Right hindlimb (tissue), 1 donor: ENCODE measurements around the gene EIF4G1.

Experiments used
- DNase-seq: peaks from one replicate; pipeline ENCODE4 v3.0.0-alpha.2; 2018

EIF4G1 gene

DNA sequence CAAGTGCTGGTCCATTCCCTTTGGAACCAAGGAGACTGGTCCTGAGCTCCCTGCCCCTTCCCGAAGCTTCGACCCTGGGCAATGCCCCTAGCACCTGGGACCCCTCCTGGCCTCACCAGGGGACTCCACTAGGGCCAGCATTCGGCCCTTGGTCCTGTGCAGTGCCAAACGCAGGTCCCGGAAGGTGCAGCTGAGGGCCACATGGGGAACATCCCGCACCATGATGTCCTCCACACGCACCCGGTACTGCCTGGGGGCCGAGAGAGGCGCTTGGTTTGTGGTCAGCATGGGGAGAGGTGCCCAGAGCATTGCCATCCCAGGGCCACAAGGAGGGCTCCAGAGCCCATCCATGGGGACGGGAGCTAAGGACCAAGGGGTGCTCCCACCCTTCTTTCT is 39.1 kb downstream of the EIF4G1 start:
- no peak for DNase-seq

DNA sequence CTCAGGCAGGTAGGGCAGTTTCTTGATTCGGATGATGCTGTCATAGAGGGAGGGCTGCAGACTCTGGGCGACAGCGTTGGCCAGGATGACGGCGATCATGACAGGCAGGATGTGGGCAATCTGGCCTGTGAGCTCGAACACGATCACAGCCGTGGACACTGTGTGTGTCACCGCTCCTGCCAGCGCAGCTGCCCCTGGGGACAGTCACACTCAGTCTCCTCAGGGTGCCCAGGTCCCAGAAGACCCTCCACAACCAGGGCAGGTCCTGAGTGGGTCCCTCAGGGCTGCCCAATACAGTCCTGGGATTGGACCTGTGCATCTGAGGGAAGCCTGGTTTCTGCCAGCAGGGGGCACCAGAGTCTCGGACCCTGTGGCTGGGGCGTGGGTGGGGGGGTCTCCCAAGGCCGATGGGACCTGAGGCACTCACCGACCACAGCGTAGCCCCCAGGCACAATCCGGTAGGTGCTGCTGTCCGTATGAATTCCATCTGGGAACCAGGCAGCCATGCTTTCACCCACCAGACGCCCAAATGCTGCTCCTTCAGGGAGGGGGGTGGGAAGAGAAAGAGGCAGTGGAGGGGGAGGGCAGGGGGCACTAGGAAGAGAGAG is 39.8 kb downstream of the EIF4G1 start:
- DNase-seq = no peak

DNA sequence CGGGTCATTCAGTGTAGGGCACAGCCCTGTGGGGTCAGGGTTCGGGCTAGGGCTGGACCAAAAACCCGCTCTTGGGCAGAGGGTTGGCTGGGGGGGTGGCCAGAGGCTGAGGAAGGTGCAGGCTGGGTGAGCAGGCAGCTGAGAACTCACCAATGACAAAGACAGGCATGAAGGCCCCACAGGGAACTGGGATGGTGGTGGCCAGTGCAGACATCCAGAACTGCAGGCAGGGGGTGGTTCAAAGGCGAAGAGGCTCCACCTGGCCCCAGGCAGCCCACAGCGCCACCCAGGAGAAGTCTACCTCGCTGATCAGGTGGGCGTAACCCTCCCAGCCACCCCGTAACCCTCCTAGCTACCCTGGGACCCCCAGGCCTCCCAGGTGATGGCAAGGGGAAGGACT is 40.3 kb downstream of the EIF4G1 start:
- DNase-seq = no peak

DNA sequence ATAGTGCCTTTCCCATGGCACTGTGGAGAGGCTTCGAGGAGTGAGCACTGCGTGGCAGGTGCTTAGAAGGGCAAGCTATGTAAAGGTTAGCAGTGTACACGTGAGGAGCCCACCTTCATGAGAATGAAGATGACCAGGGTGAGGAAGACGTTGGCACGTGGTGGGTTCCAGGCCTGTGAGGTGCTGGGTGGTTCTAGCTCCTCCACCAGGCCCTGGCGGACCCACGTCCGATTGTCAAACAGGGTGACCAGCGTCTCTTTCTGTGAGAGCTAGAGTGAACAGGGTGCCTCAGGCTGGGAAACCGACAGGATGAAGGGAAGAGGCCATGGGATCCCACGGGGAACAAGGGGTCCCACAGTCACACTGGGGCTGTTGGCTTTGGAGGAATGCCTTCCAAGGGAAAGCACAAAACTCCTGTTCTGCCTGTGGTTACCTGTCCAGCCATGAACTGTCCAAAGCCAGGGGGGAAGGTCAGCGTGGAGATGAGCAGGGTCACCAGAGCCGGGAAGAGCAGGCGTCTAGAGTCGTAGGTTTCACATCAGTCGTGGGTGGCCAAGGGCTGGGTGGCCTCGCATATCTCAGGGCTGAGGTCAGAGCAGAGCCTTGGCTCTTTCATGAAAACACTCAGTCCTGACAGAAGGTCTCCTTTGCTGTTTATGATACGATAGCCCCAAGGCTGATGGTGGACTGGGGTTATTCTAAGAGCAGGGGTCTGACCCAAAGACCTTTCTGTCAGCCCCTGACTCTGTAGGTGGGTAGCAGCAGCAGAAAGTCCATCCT is 41.0 kb downstream of the EIF4G1 start:
- DNase-seq = no peak

DNA sequence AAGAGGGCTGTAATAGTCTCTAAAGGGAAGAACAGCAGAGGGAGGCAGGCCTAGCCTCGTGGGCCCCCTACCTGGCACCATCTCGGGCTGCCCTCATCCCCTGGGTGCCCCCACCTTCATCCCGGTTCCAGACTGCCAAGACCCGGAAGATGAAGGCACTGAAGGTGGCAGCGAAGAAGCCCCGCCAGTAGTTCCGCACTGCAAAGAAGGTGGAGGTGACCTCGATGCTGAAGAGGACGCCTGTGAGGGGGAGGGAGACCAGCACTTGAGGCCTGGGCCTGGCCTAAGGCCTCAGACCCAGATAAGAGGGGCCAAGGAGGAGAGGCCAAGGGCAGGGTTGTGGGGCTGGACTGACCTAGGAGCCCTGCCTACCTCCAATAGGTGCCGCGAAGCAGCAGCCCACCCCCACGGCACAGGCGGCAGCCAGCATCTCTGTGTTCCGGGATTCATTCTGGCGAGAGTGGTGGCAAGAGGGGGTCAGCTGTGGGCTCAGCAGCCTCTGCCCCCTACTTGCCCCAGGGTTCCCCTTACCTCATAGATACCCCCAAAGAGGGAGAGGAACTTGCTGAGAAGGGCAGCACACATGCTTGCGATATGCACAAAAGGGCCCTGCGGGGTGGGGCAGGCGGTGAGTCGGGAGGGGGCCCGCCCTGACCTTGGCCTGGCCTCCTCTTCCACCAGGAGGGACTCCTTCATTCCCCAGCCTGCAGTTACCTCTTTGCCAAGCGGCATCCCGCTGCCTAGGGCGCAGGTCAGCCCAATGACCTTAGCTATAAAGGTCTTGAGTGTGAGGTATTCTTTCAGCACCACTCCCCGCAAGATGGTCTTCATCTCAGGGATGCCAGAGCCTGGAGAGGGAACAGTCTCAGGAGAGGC is 43.1 kb downstream of the EIF4G1 start:
- DNase-seq = no peak

DNA sequence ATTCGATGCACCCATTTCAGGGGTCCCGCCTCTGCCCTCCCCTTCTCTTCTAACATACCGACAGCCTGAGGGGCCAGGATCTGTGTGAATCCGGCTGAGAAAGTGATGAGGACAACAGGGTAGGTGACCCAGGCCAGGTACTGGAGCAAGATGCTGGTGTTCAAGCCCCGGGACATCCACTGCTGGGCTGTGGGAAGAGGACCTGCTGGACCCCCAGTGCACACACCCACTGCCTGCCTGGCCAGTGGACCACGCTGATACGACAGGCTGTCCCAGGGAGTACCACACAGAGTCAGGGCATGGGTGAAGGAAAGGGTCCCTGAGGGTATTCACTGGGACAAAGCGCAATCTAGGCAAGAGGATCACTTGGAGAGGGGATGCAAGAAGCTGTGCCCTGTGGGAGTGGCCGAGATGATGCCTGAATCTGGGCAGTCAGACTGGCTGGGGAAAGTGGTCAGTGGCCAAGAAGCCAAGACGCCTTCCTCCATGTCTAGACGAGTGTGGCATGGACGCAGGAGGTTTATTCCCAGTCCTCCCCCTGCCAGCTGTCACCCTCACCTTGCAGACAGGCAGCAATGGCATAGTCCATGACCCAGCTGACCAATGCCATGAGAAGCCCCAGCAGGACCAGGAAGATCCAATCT is 43.8 kb downstream of the EIF4G1 start:
- no peak for DNase-seq

DNA sequence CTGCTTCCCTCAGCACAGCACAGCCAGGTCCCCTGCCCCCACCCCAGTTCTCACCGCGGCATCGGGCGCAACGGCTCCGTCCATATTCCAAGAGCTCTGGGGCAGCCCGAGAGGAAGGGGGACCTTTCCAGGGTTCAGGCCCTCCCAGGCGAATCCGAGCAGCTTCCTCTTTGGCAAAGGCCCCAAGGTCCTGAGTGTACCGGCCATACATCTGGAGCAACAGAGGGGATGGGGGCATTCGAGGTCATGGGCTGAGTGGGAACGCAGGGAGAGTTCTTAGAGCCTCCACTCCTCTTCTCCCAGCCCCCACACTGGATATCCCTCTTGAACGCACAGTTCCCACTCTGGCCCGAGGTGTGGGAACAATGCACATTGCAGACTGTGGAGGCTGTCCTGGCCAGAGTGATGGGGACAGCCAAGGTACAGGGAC is 44.5 kb downstream of the EIF4G1 start:
- DNase-seq = no peak

DNA sequence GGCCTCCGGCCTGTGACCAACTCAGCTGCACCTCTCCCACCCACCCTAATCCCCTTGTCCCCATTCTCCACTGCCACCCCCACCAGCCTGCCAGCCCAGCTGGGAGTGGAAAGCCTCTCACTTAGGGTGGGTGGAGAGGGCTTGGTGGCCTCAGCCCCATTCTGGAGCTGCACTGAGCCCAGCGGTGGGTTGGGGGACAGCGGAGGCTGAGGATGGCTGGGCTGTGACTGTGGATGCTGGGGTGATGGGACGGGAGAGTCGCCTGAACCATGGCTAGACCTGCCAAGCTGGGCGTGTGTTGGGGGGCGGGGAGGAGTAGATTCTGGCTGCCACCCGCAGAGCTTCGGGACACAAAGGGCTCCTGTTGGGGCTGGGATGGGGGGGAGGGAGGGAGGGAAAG is 45.2 kb downstream of the EIF4G1 start:
- no peak for DNase-seq

DNA sequence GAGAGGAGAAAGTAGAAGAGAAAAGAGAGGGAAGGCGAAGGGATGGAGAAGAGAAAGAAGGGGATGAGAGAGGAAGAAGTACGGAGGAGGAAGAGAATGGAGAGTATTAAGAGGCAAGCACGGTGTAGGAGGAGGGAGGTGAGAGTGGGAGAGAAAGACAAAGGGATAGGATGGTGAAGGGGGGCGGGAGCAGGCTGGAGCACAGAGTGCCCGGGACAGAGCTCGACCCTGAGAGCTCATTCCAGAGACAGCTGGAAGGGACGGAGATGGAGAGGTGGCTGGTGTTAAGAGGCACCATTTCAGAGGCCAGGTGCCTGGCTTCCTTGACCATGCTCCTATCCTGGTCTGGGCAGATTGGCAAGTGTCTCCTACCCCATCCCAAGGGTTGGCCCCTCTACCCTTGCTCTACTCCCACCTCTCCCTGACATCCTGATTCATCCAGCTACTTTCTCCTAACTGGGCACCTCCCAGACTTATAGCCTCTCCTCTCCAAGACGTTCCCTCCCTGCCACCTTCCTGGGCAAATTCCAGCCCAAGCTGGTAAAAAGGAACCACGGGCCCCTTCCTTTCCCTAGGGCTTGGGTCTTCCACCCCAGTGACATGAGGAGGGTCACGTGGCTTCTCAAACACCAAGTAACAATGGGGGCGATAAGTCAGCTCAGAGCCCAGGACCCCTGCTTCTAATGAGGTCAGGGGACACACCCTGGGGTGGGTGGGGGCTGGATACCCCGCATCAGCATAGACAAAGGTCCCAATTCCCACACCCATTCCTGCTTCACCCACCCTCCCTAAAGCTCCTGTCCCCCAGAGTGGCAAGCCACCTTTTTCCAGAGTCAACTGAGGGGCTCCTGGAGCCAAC is 45.9 kb downstream of the EIF4G1 start:
- DNase-seq = no peak

DNA sequence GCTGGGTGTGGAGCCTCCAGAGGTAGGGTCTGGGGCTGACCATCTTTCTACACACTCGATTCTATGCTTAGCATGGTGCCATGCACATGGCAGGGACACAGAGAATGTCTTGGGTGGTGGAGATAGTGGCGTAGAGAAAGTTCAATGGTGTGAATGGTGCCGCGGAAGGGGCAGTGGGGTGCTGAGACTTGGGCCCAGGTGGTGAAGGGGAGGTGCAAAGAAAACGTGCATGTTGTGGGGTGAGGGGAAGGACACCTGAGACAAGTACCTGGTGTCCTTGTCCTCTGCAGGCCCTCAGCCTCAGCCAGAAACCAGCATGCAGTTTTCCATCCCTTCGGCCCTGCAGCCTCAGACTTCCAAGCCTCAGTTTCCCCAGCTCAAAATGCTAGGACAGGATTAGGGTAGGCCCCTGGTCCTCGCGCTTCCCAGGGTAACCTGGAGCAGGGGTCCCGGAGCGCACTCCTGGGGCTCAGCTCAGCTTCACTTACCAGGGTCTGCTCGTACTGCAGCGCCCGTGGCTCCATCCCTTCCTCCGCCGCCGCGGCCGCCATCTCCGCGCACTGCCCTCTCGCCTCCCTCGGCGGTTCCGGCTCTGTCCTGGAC is 46.6 kb downstream of the EIF4G1 start:
- DNase-seq = no peak

DNA sequence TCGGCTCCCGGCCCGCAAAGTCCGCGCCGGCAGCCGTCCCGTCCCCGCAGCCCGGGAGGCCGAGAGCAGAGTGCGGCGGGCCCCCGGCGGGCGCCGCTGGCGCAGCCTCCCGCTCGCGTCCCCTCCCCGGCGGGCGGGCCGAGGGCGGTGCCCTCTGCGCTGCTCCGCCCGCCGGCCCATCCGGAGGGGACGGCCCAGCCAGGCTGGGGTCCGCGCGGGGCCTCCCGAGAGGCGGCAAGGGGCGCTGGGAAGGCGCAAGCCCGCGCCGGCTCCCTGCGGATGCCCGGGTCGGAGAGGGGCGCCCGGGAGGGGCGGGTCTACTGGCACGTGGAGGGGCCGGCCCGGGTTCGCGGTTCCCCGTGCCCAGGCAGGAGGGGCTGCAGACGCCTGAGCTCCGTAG is 47.1 kb downstream of the EIF4G1 start, which contains the start of the genes CLCN2 and POLR2H:
TSS of gene CLCN2 (minus strand) at position 74 of the 400 bp plus-strand sequence. CDS start 126 bp downstream, outside the sequence.
TSS of gene POLR2H (plus strand) at position 179 of the 400 bp plus-strand sequence. CDS start 1,783 bp downstream, outside the sequence.
- no peak for DNase-seq

DNA sequence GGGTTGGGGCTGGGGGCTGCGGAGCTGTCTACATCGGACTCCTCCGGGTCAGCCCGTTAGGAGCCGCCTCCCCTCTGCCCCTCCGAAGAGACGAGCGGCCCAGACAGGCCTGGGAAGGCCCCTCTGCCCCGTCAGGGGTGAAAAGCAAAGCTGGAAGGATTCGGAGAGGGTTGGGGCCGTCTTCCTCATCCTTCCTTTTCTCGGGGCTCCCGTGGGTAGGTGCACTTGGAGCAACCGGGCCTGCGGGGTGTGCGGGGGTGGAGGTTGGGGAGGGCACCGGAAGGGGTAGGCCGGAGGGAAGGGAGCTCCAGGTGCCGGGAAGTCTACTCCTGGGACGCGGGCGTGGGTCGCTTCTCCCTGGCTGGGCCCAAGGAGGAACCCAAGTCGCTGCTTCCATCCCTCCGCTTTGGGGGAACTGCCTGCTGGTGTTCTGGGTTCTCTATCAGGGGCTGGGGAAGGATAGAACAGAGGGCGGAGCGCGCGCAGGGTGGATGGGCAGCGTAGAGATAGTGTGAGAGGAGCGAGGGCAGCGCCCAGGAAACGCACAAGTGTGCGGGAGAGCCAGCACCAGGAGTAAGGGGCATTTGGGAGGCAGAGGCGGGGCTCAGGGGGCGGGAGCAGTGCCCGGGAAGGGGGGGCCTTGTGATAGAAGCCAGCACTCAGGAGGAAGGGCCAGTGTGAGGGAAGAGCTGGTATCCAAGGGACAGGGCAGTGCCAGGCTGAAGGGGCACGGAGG is 47.7 kb downstream of the EIF4G1 start:
- peak; percentile 79 for DNase-seq

DNA sequence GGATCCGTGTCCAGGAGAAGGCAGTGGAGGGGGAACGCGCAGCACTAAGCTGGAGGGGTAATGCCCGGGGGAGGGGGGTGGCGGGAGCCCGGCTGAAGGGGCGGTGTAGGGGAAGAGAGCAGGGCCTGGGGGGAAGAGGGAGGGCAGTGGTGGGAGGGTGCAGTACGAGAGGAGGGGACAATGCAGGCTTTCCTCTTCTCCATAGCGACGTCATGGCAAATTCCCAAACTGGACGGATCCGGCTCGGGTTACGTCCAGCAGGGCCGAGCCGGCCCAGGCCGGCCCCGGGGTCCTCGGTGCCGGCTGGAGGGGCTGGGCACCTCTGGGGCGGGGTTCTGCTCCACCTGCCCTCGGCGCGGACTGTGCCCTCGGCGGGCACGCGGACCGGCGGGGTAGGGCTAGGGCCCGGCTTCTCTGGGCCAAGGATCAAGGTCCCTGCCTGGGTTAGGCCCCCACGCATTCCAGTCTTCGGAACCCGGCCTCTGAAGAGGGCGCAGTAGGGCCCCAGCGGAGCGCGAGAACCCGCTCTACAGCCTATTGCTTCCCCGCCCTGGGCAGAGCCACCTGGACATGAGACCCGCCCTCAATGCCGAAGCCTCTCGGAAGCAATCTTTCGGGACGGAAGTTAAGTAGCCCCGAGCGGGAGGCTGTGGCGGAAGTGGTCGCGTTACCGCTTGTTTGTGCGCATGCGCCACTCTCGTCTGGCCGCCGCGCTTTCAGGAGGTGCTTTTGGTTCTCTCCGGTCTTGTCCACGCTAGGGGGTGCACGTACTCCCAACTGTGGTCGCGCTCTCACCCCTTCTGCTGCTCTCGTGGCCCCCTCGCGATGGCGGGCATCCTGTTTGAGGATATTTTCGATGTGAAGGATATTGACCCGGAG is 48.5 kb downstream of the EIF4G1 start:
- peak; percentile 98 for DNase-seq

DNA sequence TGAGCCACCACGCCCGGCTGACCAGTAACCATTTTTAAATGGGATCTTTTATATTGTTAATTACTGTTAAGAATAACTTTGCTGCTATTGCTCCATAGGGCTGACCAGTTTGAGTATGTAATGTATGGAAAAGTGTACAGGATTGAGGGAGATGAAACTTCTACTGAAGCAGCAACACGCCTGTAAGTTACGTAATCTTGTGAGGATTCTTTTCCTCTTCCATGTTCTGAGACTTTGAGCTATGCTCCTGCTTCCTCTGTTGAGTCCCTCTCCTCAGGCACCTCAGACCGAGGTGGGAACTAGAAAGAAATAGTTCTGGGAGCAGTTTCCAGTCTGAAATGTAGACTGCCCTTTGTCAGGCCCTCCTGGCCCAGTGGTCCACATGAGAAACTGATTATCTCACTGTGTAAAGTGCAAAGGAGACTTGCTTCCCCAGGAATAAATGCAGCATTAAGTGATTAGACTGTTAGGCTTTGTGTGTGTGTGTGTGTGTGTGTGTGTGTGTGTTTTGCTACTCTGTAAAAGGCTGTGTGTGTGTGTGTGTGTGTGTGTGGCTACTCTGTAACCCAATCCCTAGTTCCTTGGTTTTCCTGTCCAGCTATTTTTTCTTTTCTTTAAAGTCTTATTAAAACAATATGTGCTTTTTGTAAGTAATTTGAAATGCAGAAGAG is 52.3 kb downstream of the EIF4G1 start:
- DNase-seq = no peak

DNA sequence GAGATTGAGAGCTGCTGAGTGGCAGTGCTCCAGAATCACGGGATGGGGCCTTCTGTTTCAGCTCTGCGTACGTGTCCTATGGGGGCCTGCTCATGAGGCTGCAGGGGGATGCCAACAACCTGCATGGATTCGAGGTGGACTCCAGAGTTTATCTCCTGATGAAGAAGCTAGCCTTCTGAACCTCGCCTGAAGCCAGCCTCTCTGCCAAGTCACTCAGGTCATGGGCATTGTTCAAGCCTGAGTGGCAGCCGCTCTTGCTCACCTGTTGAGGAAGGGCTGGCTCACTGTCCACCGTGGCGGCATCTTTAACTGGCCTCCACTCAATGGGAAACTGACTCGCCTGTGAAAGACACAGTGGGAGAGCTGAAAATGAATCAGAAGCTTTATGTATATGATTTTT is 53.7 kb downstream of the EIF4G1 start:
- DNase-seq = no peak

DNA sequence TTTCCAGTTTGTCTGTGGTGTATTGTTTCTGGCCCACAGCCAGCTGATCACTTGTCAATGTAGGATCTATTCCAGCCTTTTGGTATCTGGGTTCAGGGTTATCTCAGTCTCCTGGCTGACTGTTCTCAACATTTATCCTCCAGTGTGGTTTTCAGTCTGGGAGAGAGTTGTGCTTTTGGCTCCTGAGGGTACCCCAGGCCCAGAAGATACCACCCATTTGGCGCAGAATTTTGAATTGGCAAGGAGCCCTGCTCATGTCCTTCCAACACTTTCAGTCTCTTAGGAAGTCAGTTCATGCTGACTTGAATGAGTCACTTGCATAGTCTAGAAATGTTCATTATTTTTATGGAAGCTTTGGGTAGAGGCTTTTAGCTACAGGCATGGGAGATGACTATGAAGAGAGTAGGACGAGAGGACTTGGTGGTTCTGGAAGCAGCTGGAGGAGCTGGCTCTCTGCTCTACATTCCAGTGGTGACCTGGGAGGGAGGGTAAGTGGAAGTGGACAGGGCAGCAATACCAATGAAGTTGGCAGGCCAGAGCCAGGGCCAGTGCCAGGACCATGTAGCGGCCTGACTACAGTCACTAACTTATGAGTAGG is 54.3 kb downstream of the EIF4G1 start:
- DNase-seq = peak; percentile 66

DNA sequence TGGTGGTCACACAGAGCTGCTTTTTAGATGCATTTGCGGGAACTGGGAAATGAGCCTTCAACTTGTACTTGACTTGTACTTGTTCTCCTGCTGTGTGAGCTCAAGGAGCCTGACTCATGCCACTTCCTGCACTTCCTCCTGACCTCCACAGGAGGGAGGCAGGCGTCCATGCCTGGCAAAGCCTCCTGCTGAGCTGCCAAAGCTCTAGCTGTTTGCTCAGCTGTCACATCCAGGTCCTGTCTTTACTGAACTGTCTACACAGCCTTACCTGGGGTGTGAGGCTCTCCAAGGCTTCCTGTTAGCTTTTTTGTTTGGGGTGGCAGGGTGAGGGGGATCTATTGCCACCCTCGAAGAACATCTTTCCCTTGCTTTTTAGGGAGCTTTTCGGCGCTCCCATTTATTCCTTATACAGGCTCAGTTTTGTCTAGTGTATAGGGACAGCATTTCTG is 57.2 kb downstream of the EIF4G1 start:
- DNase-seq = peak; percentile 85

DNA sequence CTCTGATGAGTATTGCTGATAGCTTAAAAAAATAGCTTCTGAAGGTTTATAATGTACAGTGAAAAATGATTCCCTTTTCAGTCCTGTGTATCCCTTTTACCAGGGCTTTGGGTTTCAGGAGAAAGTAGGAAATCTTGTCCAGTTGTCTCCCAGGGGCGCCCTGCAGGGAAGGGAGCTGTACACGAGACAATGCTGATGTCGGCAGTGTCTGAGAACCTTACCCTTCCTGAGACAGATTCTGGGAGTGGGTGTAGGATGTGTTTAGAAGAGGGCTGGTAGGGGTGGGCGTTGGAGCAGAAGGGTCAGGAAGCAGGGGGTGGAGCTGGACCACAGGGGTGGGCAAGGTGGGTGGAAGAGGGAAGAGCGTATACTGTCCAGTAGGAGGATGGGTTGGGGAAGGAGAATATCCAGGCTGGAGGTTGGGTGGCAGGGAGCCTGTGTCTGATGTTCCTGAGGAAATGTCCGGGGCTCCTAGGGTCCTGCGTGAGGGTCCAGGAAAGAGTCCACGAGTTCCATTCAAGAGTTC is 58.0 kb downstream of the EIF4G1 start:
- no peak for DNase-seq
